GM18505 (cell line): Measurements from ENCODE around the gene SMAP2.
"Not testable (repeated sequence)": the region's sequence is repeated elsewhere in the genome, so short reads cannot be mapped to it uniquely, and the experiment has no call there.

ENCODE experiments used
- ATAC-seq: cut with Tn5 transposase; IDR thresholded peaks from one replicate; pipeline ENCODE4 v1.9.1; 2021; ENCODE audit not compliant: unreplicated experiment
- POLR2A ChIP-seq: IDR thresholded peaks from 4 replicates; pipeline ENCODE4 v1.6.1; 2011; ENCODE audit warnings: borderline replicate concordance; ENCODE audit not compliant: insufficient read depth, insufficient read length; ENCODE audit errors: extremely low read depth

SMAP2 gene

DNA sequence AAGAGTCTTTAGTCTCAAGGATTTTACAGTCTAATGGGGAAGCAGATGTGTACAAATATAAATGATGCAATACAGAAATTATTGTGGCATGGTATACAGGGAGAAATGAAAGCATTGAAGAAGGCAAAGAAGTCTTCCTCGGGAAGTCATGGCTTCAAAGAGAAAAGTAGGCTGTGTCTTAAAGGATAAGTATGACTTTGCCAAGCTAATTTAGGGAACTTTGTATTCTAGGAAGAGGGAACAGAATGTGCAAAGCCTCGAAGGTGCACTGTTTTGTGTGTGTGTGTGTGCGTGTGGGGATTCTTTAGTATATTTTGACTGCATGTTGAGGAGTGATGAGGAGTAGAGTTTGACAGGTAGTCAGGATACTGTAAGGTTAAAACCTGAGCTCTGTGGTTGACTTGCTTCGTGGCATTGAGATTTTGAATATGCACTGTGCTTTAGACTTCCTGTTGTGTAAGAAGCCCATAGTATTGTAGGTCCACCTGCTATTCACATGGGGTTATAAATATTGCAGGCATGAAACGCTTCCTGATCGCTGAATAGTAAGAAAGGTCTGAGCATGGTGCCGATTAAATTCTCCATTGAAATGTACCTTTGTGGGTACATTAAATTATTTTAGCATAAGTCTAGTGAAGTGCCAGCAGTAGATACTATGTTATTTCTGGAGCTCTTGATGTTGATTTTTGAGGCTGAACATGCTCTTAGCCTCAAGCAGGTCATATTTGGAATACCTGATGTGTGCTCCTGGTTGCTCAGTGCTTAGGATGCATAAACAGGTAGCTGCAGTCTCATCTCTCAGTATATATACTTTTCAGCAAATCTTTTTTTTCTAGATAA is 8.0 kb downstream of the SMAP2 start:
- ATAC-seq: no peak
- TF ChIP-seq POLR2A: peak; percentile 61

- TF ChIP-seq POLR2A: no peak
- ATAC-seq: no peak
Measured at GRCh38 chr1:40382108-40382460, 8.6 kb downstream of the SMAP2 start.

GRCh38 chr1:40382601-40383000 is 9.1 kb downstream of the SMAP2 start:
- ATAC-seq: no peak
- TF ChIP-seq POLR2A: no peak

DNA sequence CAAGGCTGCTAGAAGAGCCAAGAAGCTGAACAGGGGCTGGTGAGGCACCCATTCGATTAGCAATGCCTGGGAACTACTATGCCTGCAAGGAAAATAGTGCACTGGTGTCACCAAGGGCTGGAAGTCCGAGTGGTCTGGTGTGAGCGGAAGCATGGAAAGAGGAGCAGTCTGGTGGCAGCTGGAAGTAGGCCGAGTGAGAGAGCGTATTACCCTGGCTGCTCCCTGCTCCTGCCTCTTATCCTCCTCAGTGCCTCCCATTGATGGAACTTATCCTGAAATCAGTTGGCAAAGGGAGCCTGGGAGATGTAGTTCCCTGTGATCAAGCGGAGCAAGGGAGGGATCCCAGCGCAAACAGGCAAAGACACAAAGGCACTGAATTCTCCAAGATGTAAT is 9.6 kb downstream of the SMAP2 start:
- no peak for ATAC-seq
- no peak for TF ChIP-seq POLR2A

GRCh38 chr1:40383488-40384412 is 10.2 kb downstream of the SMAP2 start:
- peak; percentile 47 for TF ChIP-seq POLR2A
- no peak for ATAC-seq

GRCh38 chr1:40384413-40384762 is 10.9 kb downstream of the SMAP2 start:
- no peak for ATAC-seq
- no peak for TF ChIP-seq POLR2A

DNA sequence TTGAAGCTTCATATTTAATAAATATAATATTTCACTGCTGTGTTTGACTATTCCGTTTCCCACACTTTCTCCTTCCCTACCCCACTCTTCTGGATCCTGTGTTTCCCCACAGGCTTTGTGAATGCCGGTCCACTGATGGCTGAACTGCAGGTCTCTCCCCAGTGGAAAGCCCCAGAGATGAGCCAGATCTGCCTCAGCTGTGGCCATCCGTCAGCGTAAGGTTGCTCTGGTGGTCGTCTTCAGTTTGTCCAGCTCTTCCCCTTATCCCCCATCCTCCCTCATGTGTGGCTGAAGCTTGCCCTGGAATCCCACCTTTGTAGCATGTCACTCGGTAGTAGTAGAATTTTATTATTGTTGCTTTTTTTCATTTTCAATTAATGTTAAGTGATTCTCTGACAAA is 11.4 kb downstream of the SMAP2 start:
- ATAC-seq: no peak

DNA sequence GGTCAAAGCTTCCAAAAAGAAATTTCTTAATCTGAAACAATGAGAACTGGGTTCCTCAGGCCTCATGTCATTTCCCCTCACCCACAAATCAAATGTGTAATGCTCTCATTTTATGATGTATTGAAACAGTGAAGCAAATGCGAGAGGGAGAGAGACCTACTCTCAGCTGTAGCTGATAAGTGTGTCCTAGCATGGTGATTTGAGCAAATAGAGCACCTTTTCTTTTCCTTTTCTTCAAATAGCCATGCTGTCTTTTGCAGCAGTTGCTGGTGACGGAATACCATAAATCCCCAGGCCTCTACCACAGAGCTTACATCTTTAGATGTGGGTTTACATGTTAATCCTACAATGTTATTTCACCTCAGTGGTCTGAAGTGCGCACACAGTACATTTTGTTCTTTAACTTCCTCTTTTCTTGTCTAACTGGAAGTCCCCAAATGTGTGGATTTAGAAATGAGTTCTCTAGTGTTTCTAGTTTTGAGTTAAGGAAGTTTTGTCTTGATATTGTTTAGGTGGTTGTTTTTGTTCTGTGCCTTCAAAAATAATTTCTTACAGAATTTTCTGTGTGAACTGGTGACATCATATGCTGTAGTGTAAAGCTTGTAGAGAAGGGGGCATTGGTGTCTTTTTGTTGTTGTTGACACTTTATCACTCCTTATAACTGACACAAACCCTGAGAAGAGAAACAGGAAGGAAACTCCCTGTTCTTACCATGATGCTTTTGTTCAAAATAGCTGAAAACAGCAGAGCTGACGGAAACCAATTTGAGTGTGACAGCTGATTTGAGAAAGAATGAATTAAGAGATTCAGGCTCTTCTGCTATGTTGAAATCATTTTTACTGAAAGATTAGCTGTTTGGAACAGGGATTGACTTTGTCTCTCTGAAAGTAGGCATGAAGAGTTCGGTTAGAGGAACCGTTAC is 12.2 kb downstream of the SMAP2 start:
- peak; percentile 57 for ATAC-seq
- peak; percentile 2 for TF ChIP-seq POLR2A

More for the DNA sequence above, 11.4 kb downstream of the SMAP2 start:
- peak; percentile 43 for TF ChIP-seq POLR2A

DNA sequence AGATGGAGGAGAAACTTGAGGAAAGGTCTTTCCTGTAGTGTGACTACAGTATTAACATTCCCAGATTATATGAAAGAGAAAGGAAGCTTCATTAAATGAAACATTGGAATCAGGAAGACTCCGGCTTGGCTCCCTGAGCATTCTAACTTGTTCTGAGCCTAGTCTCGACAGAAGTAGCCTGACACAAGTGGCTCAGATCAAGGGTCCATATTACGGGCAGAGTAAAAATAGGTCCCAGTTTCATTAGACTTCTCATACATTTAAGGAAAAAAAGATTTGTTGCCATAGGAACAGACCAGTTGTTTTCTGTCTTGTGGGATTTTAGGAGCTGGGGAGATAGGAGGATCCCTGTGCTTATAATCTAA is 12.8 kb downstream of the SMAP2 start:
- no peak for ATAC-seq
- no peak for TF ChIP-seq POLR2A

DNA sequence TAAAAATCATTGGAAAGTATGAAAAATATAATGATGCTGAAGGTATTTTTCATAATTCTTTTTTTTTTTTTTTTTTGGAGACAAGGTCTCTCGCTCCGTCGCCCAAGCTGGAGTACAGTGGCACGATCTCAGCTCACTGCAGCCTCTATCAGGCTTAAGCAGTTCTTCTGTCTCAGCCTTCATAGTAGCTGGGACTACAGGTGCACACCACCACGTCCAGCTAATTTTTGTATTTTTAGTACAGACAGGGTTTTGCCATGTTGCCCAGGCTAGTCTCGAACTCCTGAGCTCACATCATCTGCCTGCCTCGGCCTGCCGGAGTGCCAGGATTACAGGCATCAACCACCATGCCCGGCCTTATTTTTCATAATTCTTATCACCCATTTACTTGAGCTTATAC is 13.3 kb downstream of the SMAP2 start:
- TF ChIP-seq POLR2A: no peak
- no peak for ATAC-seq

DNA sequence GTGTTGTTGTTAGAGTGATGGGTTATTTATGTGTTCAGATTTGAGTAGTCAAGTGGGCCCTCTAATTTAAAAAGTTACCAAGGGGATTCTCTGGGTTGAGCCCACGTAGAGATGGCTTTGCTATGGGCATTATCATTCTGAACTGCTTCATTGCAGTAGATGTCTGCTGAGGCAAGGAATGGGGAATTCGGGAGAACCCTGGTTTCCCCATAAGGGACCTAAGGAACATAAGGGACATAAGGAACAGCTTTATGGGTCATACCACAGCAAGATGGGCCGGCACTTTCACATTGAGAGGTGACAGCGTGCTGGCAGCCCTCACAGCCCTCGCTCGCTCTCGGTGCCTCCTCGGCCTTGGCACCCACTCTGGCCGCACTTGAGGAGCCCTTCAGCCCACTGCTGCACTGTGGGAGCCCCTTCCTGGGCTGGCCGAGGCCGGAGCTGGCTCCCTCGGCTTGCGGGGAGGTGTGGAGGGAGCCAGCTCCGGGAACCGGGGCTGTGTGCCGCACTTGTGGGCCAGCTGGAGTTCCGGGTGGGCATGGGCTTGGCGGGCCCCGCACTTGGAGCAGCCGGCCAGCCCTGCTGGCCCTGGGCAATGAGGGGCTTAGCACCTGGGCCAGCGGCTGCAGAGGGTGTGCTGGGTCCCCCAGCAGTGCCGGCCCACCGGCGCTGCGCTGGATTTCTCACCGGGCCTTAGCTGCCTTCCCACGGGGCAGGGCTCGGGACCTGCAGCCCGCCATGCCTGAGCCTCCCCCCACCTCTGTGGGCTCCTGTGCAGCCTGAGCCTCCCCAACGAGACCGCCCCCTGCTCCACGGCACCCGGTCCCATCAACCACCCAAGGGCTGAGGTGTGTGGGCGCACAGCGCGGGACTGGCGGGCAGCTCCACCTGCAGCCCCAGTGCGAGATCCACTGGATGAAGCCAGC is 14.1 kb downstream of the SMAP2 start:
- ATAC-seq: not testable (repeated sequence)

- not testable (repeated sequence) for ATAC-seq
Measured at GRCh38 chr1:40388456-40389321, 15.2 kb downstream of the SMAP2 start.
